Keratinocyte (primary cell): ENCODE results near the gene KCNJ1. TPM values are rescaled to one million over a fixed set of nuclear protein-coding genes. Genes with fewer than 3 reads are reported as not detected.
A peak's percentile ranks its signal among the peaks of the same experiment; 100 is the strongest.

Source experiments
- DNase-seq: peaks from one replicate; pipeline ENCODE4 v3.0.0-alpha.2; 2011; ENCODE audit warnings: low read depth, missing footprints, low spot score
- FAIRE-seq: peaks from 2 replicates; lab custom pipeline; 2011; peaks lifted over from hg19 to GRCh38; lab: Jason Lieb, UNC
- H2AFZ ChIP-seq: 2 replicates; pipeline ENCODE4 v1.6.0; 2012; ENCODE audit warnings: low read length, control low read depth, inconsistent platforms; ENCODE audit not compliant: control insufficient read depth
- H3K27ac ChIP-seq: 2 replicates; pipeline ENCODE4 v1.5.1; 2011; ENCODE audit warnings: low read length; ENCODE audit not compliant: control insufficient read depth, insufficient read depth
- H3K27me3 ChIP-seq: 3 replicates; pipeline ENCODE4 v1.6.0; 2011; ENCODE audit warnings: low read length; ENCODE audit not compliant: control insufficient read depth, insufficient read depth; ENCODE audit errors: extremely low read depth
- H3K36me3 ChIP-seq, 2 experiments: 2 replicates in 1 of 2; 3 replicates in 1 of 2; pipeline ENCODE4 v1.5.1; 2011; ENCODE audit warnings: low read length in 2 of 2, mild to moderate bottlenecking in 1 of 2; ENCODE audit not compliant: control insufficient read depth in 2 of 2, insufficient read depth in 2 of 2; ENCODE audit errors: extremely low read depth in 1 of 2
- H3K4me1 ChIP-seq: 3 replicates; pipeline ENCODE4 v1.5.1; 2011; ENCODE audit warnings: low read length; ENCODE audit not compliant: control insufficient read depth, insufficient read depth; ENCODE audit errors: extremely low read depth
- H3K4me2 ChIP-seq: 3 replicates; pipeline ENCODE4 v1.6.0; 2011; ENCODE audit warnings: low read depth, low read length; ENCODE audit not compliant: control insufficient read depth, insufficient read depth; ENCODE audit errors: extremely low read depth
- H3K4me3 ChIP-seq, 3 experiments: fragments of 200-600 bp in 1 of 3; sonication (generic) in 1 of 3; 2 replicates in 2 of 3; 3 replicates in 1 of 3; pipeline ENCODE4 v1.5.1; 2011 to 2016; ENCODE audit warnings: low read length in 3 of 3, mild to moderate bottlenecking in 3 of 3, control low read depth in 2 of 3, inconsistent platforms in 1 of 3, low read depth in 1 of 3, mixed read lengths in 1 of 3, mixed run types in 1 of 3, moderate library complexity in 1 of 3; ENCODE audit not compliant: control insufficient read depth in 2 of 3, insufficient read depth in 2 of 3; ENCODE audit errors: extremely low read depth in 1 of 3
- H3K79me2 ChIP-seq: 2 replicates; pipeline ENCODE4 v1.6.0; 2012; ENCODE audit warnings: low read length; ENCODE audit not compliant: control insufficient read depth, insufficient read depth
- H3K9ac ChIP-seq: 3 replicates; pipeline ENCODE4 v1.6.0; 2011; ENCODE audit warnings: low read length; ENCODE audit not compliant: control insufficient read depth, insufficient read depth; ENCODE audit errors: extremely low read depth
- H3K9me1 ChIP-seq: 3 replicates; pipeline ENCODE4 v1.6.0; 2011; ENCODE audit warnings: low read length; ENCODE audit not compliant: control insufficient read depth, insufficient read depth; ENCODE audit errors: extremely low read depth
- H3K9me3 ChIP-seq: 2 replicates; pipeline ENCODE4 v1.5.1; 2012; ENCODE audit warnings: low read depth, low read length; ENCODE audit not compliant: control insufficient read depth
- H4K20me1 ChIP-seq: 3 replicates; pipeline ENCODE4 v1.6.0; 2011; ENCODE audit warnings: low read length; ENCODE audit not compliant: control insufficient read depth, insufficient read depth; ENCODE audit errors: extremely low read depth
- EZH2 ChIP-seq: IDR thresholded peaks from one replicate; pipeline ENCODE4 v1.6.1; 2012; ENCODE audit warnings: inconsistent platforms, mild to moderate bottlenecking, low read length, moderate library complexity
- dilution Hi-C: fragments of 300-500 bp; cut with MboI; formaldehyde crosslinking; loops from one replicate; pipeline ENCODE4 v1.7.0; 2020; ENCODE audit warnings: low sequenced_read_pairs; ENCODE audit not compliant: extremely low pct_ligation_motif_present
- polyA plus RNA-seq, 5 experiments: library from polyadenylated mRNA; depleted of rRNA in 3 of 5; stranded (reverse) in 3 of 5; stranded (forward) in 1 of 5; unstranded in 1 of 5; fragments of >200 nt; gene quantifications; 1 replicate in 1 of 5; 2 replicates in 3 of 5; 3 replicates in 1 of 5; pipeline versions ENCODE4 v1.2.1 to v1.2.3, GENCODE V29; 2011 to 2012; ENCODE audit warnings: missing spikeins in 2 of 5, low read depth in 1 of 5, low replicate concordance in 1 of 5
- TF ChIP-seq, protein P1 (sequence below), 3 experiments: IDR thresholded peaks in 1 of 3; conservative IDR thresholded peaks in 1 of 3; optimal IDR thresholded peaks in 1 of 3; 2 replicates in 2 of 3; 3 replicates in 1 of 3; pipeline versions ENCODE3 to v1.5.1; 2011; ENCODE audit warnings: low read length in 3 of 3, mild to moderate bottlenecking in 3 of 3, moderate library complexity in 2 of 3, control low read depth in 1 of 3, inconsistent platforms in 1 of 3; ENCODE audit not compliant: insufficient read depth in 2 of 3; ENCODE audit errors: extremely low read depth in 1 of 3

Gene KCNJ1
- polyA plus RNA-seq, 1 donor (not counting 4 experiments of a cell fraction or from before 2014, with no cell fraction given) = 0.12 TPM

DNA sequence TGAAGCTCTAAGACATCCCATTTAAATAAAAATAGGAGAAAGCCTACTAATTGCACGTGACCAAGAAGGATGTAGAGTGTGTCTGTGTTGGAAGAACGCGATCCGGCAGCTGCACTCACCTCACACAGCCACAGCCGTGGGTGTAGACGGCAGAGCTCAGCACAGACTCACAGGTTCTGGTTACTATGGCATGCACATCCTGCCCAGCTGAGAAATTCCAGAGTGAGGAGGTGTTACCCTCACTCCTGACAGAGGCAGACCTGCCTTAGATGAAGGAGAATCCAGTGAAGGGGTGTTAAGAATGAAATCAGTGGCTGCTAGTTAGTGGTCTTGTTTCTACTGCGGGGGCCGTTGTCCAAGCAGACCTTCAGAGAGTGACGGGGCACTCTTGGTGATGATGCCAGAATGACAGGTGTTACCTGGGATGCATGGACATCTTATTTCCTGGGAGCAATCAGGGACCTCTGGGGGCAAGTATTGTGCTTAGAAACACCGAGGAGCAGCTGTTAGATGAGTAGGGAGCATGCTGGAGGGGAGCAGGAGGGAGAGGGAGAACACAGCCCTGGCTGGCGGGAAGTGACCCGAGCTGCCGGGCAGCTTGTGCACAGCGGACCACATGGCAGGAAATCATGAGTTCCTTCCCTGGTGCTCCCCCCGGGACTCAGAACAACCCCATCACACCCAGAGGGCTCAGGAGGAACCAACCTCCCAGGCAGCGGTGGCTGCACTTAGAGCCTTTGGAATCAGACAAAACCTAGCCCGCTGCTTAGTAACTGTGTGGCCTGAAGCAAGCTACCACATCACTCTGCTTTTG lies 36.4 kb upstream of the KCNJ1 start:
- dilution Hi-C loops = no loop called here
- TF ChIP-seq, protein P1, sequence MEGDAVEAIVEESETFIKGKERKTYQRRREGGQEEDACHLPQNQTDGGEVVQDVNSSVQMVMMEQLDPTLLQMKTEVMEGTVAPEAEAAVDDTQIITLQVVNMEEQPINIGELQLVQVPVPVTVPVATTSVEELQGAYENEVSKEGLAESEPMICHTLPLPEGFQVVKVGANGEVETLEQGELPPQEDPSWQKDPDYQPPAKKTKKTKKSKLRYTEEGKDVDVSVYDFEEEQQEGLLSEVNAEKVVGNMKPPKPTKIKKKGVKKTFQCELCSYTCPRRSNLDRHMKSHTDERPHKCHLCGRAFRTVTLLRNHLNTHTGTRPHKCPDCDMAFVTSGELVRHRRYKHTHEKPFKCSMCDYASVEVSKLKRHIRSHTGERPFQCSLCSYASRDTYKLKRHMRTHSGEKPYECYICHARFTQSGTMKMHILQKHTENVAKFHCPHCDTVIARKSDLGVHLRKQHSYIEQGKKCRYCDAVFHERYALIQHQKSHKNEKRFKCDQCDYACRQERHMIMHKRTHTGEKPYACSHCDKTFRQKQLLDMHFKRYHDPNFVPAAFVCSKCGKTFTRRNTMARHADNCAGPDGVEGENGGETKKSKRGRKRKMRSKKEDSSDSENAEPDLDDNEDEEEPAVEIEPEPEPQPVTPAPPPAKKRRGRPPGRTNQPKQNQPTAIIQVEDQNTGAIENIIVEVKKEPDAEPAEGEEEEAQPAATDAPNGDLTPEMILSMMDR (optimal IDR thresholded peaks at IDR 0.05 in 1 of 3, IDR thresholded peaks at IDR 0.05 in 1 of 3, conservative IDR thresholded peaks at IDR 0.05 in 1 of 3; ENCODE audit: extremely low read depth in 1 of 3, insufficient read depth in 2 of 3, low read length in 3 of 3) = no peak
- TF ChIP-seq EZH2 = no peak
- Histone ChIP-seq H4K20me1 (no peaks in the 10 kb centered on the region), H3K27me3 (no peaks in the 10 kb centered on the region), H3K9ac (no peak overlapping the region), H3K9me1 (no peaks in the 10 kb centered on the region), H3K9me3 (no peaks in the 10 kb centered on the region), H3K36me3 (no peaks in the 10 kb centered on the region), H3K27ac (peak overlapping the region; percentile 32), H3K79me2 (no peaks in the 10 kb centered on the region), H2AFZ (no peak overlapping the region), H3K4me2 (peak overlapping the region; percentile 66), H3K4me1 (peaks cover 48% of the 10 kb centered on the region), H3K4me3 (no peak overlapping the region)
- DNase-seq (no peak), FAIRE-seq (peak; percentile 99)

DNA sequence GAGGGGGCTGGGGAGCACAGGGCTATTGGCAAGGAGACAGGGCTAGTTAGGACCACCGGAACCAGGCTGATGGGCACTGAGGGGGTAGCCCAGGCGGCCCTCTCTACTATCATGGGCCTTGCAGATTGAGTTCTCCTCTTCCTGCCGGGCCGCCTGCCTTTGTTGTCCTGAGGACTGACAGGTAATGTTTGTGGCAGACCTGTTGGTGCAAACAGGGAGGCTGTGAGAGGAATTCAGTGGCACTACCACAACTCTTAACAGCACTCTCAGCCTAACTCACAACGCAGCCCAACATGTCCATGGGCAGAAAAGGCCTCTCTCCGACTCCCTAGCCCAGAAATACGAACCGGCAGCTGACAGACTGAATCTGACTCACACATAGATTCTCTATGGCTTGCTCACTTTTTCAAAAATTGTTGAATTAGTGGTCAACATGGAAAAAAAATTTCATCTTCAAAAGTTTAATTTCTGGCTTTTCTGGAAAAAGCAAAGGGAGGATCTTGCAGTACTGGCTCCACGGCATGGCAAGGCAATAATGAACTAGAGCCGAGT lies 35.5 kb upstream of the KCNJ1 start:
- Histone ChIP-seq H2AFZ (no peak overlapping the region), H3K9me3 (no peaks in the 10 kb centered on the region), H3K9ac (no peak overlapping the region), H3K79me2 (no peaks in the 10 kb centered on the region), H3K27ac (peak overlapping the region; percentile 32), H4K20me1 (no peaks in the 10 kb centered on the region), H3K4me1 (peaks cover 43% of the 10 kb centered on the region), H3K27me3 (no peaks in the 10 kb centered on the region), H3K4me3 (no peak overlapping the region), H3K4me2 (peak overlapping the region; percentile 66), H3K9me1 (no peaks in the 10 kb centered on the region), H3K36me3 (no peaks in the 10 kb centered on the region)
- no peak for TF ChIP-seq EZH2
- TF ChIP-seq, protein P1 (optimal IDR thresholded peaks at IDR 0.05 in 1 of 3, IDR thresholded peaks at IDR 0.05 in 1 of 3, conservative IDR thresholded peaks at IDR 0.05 in 1 of 3; ENCODE audit: extremely low read depth in 1 of 3, insufficient read depth in 2 of 3, low read length in 3 of 3) = no peak
- peak; percentile 52 for FAIRE-seq
- DNase-seq = no peak
- dilution Hi-C loops = no loop called here
